HepG2 (cell line): ENCODE results near the gene PCDHB14. TPM values are rescaled to one million over a fixed set of nuclear protein-coding genes. Genes with fewer than 3 reads are reported as not detected.

Experiments used
- ATAC-seq: fragments of 200-7000 bp; cut with Tn5 transposase; 3 replicates; pipeline ENCODE4 v1.9.1; 2020; ENCODE audit warnings: mild to moderate bottlenecking, moderate library complexity
- BruUV-seq: library from RNA; stranded (reverse); fragments of 400-500 nt; replicated peaks from 2 replicates; lab custom pipeline; 2021; lab: Mats Ljungman, UMichigan
- CTCF ChIA-PET: fragments of 300-600 bp; formaldehyde crosslinking; extraction: SDS; loops from one replicate; lab custom pipeline; 2021; ENCODE audit warnings: low total read pairs, inconsistent platforms, low intra/inter-chr PET ratio; lab: Yijun Ruan, JAX
- POLR2A ChIA-PET: fragments of 350-600 bp; sonication (Branson Sonifier 250); formaldehyde crosslinking; loops from one replicate; lab custom pipeline; 2020; ENCODE audit warnings: antibody characterized with exemption, inconsistent platforms; lab: Yijun Ruan, JAX
- DNase-seq: peaks from one replicate; pipeline ENCODE4 v3.0.0-alpha.2; 2015; ENCODE audit warnings: low spot score
- FAIRE-seq: peaks from 3 replicates; lab custom pipeline; 2011; peaks lifted over from hg19 to GRCh38; lab: Jason Lieb, UNC
- H2AFZ ChIP-seq: one replicate; pipeline ENCODE4 v1.6.1; 2011; ENCODE audit warnings: low read length, inconsistent platforms
- H3K27ac ChIP-seq: fragments of 300-600 bp; 3 replicates; pipeline ENCODE4 v1.8.0; 2011; ENCODE audit warnings: mixed run types, mild to moderate bottlenecking, mixed read lengths, low read length, inconsistent platforms; ENCODE audit not compliant: insufficient read depth; ENCODE audit errors: extremely low read length
- H3K27me3 ChIP-seq, 2 experiments: fragments of 200-600 bp in 1 of 2; 2 replicates in 1 of 2; 3 replicates in 1 of 2; pipeline versions ENCODE4 v1.6.0 to v1.8.0; 2011; ENCODE audit warnings: low read length in 2 of 2, mild to moderate bottlenecking in 2 of 2, moderate library complexity in 2 of 2, inconsistent platforms in 1 of 2; ENCODE audit not compliant: insufficient read depth in 2 of 2, control insufficient read depth in 1 of 2
- H3K36me3 ChIP-seq, 2 experiments: fragments of 200-600 bp in 1 of 2; replicated peaks in 1 of 2; 2 replicates in 1 of 2; 3 replicates in 1 of 2; pipeline versions ENCODE4 v1.5.1 to v1.8.0; 2011; ENCODE audit warnings: low read length in 2 of 2, inconsistent platforms in 1 of 2; ENCODE audit not compliant: insufficient read depth in 2 of 2, control insufficient read depth in 1 of 2
- H3K4me1 ChIP-seq: 2 replicates; pipeline ENCODE4 v1.5.1; 2012; ENCODE audit warnings: low read length, inconsistent platforms; ENCODE audit not compliant: insufficient read depth
- H3K4me2 ChIP-seq: 2 replicates; pipeline ENCODE4 v1.6.0; 2011; ENCODE audit warnings: low read depth, low read length, inconsistent platforms
- H3K4me3 ChIP-seq, 3 experiments: fragments of 200-600 bp in 1 of 3; sonication (generic), shearing (Covaris generic) in 1 of 3; replicated peaks in 1 of 3; 2 replicates each; pipeline ENCODE4 v1.5.1; 2011 to 2016; ENCODE audit warnings: low read length in 3 of 3, inconsistent platforms in 2 of 3, low read depth in 2 of 3, mild to moderate bottlenecking in 2 of 3, control low read depth in 1 of 3, mixed read lengths in 1 of 3; ENCODE audit not compliant: insufficient read depth in 1 of 3
- H3K79me2 ChIP-seq: one replicate; pipeline ENCODE4 v1.6.1; 2011; ENCODE audit warnings: low read length, inconsistent platforms; ENCODE audit not compliant: insufficient read depth
- H3K9ac ChIP-seq: 2 replicates; pipeline ENCODE4 v1.6.0; 2011; ENCODE audit warnings: mild to moderate bottlenecking, low read depth, low read length, inconsistent platforms; ENCODE audit not compliant: insufficient read depth
- H3K9me3 ChIP-seq: 2 replicates; pipeline ENCODE4 v1.5.1; 2012; ENCODE audit warnings: mild to moderate bottlenecking, low read length
- H4K20me1 ChIP-seq: 2 replicates; pipeline ENCODE4 v1.6.0; 2011; ENCODE audit warnings: inconsistent platforms, mild to moderate bottlenecking, low read length, moderate library complexity; ENCODE audit not compliant: insufficient read depth
- KLF6 ChIP-seq: IDR thresholded peaks from 2 replicates; pipeline ENCODE4 v1.8.0; 2016; ENCODE audit warnings: missing biosample characterization, missing genetic modification reagents
- NPAS2 ChIP-seq: sonication (generic); formaldehyde crosslinking; IDR thresholded peaks from 2 replicates; pipeline ENCODE4 v1.8.0; 2022; ENCODE audit warnings: mild to moderate bottlenecking, missing genetic modification reagents, borderline replicate concordance
- REL ChIP-seq: sonication (generic); formaldehyde crosslinking; conservative IDR thresholded peaks from 2 replicates; pipeline ENCODE4 v1.8.0; 2022; ENCODE audit warnings: mild to moderate bottlenecking, missing genetic modification reagents, moderate library complexity
- SRF ChIP-seq: IDR thresholded peaks from 2 replicates; pipeline ENCODE4 v1.6.1; 2011; ENCODE audit warnings: mild to moderate bottlenecking, low read depth, low read length, moderate library complexity
- ZNF10 ChIP-seq: sonication (generic); formaldehyde crosslinking; IDR thresholded peaks from 2 replicates; pipeline ENCODE4 v1.4.0; 2020; ENCODE audit warnings: mild to moderate bottlenecking, low read depth, missing genetic modification reagents, borderline replicate concordance
- ZNF3 ChIP-seq: IDR thresholded peaks from 2 replicates; pipeline ENCODE4 v1.7.0; 2017; ENCODE audit warnings: inconsistent platforms
- ZNF33A ChIP-seq: sonication (generic); formaldehyde crosslinking; IDR thresholded peaks from 2 replicates; pipeline ENCODE4 v1.5.1; 2020; ENCODE audit warnings: missing genetic modification reagents, mild to moderate bottlenecking, moderate library complexity, borderline replicate concordance
- in situ Hi-C: cut with HindIII; loops from 2 replicates; pipeline ENCODE4 v1.10.0; 2017; ENCODE audit warnings: low pct_unique_long_range_greater_than_20kb; ENCODE audit not compliant: extremely low pct_ligation_motif_present
- intact Hi-C: fragments of 100-400 bp; cut with micrococcal nuclease; formaldehyde crosslinking; loops from one replicate; pipeline ENCODE4 v1.10.0; 2022; ENCODE audit not compliant: unreplicated experiment
- polyA plus RNA-seq, 8 experiments: library from polyadenylated mRNA; depleted of rRNA in 3 of 8; stranded (reverse) in 7 of 8; unstranded in 1 of 8; fragments of >200 nt; fragmentation: Illumina TruSeq in 4 of 8; extraction: Trizol in 4 of 8; gene quantifications; 2 replicates each; pipeline versions ENCODE4 v1.2.1 to v1.2.3, GENCODE V29; 2011 to 2016; ENCODE audit warnings: low read depth in 4 of 8, missing spikeins in 1 of 8, mixed read lengths in 1 of 8; ENCODE audit not compliant: insufficient read depth in 1 of 8
- total RNA-seq, 5 experiments: library from RNA; depleted of rRNA; stranded (reverse); fragments of >200 nt; fragmentation: Illumina TruSeq; extraction: Trizol; gene quantifications; 2 replicates each; pipeline ENCODE4 v1.2.3, GENCODE V29; 2016; ENCODE audit warnings: low read depth in 1 of 5
- TF ChIP-seq, protein P1 (sequence below): sonication (generic); formaldehyde crosslinking; IDR thresholded peaks from 2 replicates; pipeline ENCODE4; 2020; ENCODE audit warnings: missing genetic modification reagents, mild to moderate bottlenecking, borderline replicate concordance
- TF ChIP-seq, protein P2 (sequence below): sonication (generic); formaldehyde crosslinking; IDR thresholded peaks from 2 replicates; pipeline ENCODE4 v1.4.0; 2020; ENCODE audit warnings: missing genetic modification reagents
- TF ChIP-seq, protein P3 (sequence below): sonication (generic); formaldehyde crosslinking; IDR thresholded peaks from 2 replicates; pipeline ENCODE4 v1.4.0; 2020; ENCODE audit warnings: missing genetic modification reagents, low read depth, mild to moderate bottlenecking, borderline replicate concordance
- TF ChIP-seq, protein P4 (sequence below): sonication (generic); formaldehyde crosslinking; IDR thresholded peaks from 2 replicates; pipeline ENCODE4 v1.5.0; 2020; ENCODE audit warnings: mild to moderate bottlenecking, missing genetic modification reagents, borderline replicate concordance

PCDHB14 gene
- total and polyA plus RNA-seq, 2 of the 13 experiments (the other 11 are each of a cell fraction or from before 2014, with no cell fraction given) = 0.37 to 0.40 TPM

DNA sequence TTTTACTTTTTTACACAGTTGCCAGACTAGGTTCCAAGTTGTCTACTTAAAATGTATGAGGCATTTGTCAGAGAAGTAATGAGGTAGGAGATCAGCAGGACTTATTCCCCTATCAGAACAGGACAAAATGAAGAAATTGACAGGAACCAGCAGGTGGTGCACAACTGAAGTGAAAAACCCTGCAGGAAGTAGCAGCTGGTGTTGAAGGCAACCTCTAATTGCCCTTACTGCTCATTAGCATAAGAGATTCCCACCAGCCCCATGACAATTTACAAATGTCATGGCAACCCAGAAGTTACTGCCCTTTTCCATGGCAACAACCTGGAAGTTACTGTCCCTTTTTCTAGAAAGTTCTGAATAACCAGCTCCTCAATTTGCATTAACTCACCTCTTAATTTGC is 27.4 kb downstream of the PCDHB14 start:
- DNase-seq = no peak
- POLR2A ChIA-PET = no interaction called here
- intact Hi-C loops = no loop called here
- in situ Hi-C loops = loop anchor here (25.0 kb wide), 1 partner anchor 488 kb away; no protein-coding TSS in a partner anchor
- Histone ChIP-seq H3K79me2 (no peaks in the 10 kb centered on the region), H3K27me3 (no peaks in the 10 kb centered on the region; a peak in 1 of 5 replicates), H3K4me3 (no peak overlapping the region), H3K9me3 (peaks cover 90% of the 10 kb centered on the region), H2AFZ (no peak overlapping the region), H3K36me3 (no peaks in the 10 kb centered on the region), H3K4me1 (no peaks in the 10 kb centered on the region), H3K27ac (no peak overlapping the region), H3K9ac (no peak overlapping the region), H4K20me1 (no peaks in the 10 kb centered on the region), H3K4me2 (no peak overlapping the region)
- CTCF ChIA-PET = no interaction called here
- BruUV-seq = no TSS peak
- ATAC-seq = no peak
- no peak for FAIRE-seq
- TF ChIP-seq SRF (no peak), ZNF3 (CRISPR knock-in tag) (no peak), NPAS2 (CRISPR knock-in tag) (no peak), ZNF10 (CRISPR knock-in tag) (no peak), KLF6 (CRISPR knock-in tag) (no peak), ZNF33A (CRISPR knock-in tag) (no peak), REL (CRISPR knock-in tag) (no peak)
- TF ChIP-seq, protein P1, sequence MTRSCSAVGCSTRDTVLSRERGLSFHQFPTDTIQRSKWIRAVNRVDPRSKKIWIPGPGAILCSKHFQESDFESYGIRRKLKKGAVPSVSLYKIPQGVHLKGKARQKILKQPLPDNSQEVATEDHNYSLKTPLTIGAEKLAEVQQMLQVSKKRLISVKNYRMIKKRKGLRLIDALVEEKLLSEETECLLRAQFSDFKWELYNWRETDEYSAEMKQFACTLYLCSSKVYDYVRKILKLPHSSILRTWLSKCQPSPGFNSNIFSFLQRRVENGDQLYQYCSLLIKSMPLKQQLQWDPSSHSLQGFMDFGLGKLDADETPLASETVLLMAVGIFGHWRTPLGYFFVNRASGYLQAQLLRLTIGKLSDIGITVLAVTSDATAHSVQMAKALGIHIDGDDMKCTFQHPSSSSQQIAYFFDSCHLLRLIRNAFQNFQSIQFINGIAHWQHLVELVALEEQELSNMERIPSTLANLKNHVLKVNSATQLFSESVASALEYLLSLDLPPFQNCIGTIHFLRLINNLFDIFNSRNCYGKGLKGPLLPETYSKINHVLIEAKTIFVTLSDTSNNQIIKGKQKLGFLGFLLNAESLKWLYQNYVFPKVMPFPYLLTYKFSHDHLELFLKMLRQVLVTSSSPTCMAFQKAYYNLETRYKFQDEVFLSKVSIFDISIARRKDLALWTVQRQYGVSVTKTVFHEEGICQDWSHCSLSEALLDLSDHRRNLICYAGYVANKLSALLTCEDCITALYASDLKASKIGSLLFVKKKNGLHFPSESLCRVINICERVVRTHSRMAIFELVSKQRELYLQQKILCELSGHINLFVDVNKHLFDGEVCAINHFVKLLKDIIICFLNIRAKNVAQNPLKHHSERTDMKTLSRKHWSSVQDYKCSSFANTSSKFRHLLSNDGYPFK = no peak
- TF ChIP-seq, protein P2, sequence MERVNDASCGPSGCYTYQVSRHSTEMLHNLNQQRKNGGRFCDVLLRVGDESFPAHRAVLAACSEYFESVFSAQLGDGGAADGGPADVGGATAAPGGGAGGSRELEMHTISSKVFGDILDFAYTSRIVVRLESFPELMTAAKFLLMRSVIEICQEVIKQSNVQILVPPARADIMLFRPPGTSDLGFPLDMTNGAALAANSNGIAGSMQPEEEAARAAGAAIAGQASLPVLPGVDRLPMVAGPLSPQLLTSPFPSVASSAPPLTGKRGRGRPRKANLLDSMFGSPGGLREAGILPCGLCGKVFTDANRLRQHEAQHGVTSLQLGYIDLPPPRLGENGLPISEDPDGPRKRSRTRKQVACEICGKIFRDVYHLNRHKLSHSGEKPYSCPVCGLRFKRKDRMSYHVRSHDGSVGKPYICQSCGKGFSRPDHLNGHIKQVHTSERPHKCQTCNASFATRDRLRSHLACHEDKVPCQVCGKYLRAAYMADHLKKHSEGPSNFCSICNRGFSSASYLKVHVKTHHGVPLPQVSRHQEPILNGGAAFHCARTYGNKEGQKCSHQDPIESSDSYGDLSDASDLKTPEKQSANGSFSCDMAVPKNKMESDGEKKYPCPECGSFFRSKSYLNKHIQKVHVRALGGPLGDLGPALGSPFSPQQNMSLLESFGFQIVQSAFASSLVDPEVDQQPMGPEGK = no peak
- TF ChIP-seq, protein P3, sequence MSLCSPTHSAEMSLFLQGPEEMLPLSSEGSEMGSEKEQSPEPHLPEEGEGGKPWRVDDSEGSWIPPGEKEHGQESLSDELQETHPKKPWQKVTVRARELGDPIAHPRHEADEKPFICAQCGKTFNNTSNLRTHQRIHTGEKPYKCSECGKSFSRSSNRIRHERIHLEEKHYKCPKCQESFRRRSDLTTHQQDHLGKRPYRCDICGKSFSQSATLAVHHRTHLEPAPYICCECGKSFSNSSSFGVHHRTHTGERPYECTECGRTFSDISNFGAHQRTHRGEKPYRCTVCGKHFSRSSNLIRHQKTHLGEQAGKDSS (CRISPR knock-in tag) = no peak
- TF ChIP-seq, protein P4, sequence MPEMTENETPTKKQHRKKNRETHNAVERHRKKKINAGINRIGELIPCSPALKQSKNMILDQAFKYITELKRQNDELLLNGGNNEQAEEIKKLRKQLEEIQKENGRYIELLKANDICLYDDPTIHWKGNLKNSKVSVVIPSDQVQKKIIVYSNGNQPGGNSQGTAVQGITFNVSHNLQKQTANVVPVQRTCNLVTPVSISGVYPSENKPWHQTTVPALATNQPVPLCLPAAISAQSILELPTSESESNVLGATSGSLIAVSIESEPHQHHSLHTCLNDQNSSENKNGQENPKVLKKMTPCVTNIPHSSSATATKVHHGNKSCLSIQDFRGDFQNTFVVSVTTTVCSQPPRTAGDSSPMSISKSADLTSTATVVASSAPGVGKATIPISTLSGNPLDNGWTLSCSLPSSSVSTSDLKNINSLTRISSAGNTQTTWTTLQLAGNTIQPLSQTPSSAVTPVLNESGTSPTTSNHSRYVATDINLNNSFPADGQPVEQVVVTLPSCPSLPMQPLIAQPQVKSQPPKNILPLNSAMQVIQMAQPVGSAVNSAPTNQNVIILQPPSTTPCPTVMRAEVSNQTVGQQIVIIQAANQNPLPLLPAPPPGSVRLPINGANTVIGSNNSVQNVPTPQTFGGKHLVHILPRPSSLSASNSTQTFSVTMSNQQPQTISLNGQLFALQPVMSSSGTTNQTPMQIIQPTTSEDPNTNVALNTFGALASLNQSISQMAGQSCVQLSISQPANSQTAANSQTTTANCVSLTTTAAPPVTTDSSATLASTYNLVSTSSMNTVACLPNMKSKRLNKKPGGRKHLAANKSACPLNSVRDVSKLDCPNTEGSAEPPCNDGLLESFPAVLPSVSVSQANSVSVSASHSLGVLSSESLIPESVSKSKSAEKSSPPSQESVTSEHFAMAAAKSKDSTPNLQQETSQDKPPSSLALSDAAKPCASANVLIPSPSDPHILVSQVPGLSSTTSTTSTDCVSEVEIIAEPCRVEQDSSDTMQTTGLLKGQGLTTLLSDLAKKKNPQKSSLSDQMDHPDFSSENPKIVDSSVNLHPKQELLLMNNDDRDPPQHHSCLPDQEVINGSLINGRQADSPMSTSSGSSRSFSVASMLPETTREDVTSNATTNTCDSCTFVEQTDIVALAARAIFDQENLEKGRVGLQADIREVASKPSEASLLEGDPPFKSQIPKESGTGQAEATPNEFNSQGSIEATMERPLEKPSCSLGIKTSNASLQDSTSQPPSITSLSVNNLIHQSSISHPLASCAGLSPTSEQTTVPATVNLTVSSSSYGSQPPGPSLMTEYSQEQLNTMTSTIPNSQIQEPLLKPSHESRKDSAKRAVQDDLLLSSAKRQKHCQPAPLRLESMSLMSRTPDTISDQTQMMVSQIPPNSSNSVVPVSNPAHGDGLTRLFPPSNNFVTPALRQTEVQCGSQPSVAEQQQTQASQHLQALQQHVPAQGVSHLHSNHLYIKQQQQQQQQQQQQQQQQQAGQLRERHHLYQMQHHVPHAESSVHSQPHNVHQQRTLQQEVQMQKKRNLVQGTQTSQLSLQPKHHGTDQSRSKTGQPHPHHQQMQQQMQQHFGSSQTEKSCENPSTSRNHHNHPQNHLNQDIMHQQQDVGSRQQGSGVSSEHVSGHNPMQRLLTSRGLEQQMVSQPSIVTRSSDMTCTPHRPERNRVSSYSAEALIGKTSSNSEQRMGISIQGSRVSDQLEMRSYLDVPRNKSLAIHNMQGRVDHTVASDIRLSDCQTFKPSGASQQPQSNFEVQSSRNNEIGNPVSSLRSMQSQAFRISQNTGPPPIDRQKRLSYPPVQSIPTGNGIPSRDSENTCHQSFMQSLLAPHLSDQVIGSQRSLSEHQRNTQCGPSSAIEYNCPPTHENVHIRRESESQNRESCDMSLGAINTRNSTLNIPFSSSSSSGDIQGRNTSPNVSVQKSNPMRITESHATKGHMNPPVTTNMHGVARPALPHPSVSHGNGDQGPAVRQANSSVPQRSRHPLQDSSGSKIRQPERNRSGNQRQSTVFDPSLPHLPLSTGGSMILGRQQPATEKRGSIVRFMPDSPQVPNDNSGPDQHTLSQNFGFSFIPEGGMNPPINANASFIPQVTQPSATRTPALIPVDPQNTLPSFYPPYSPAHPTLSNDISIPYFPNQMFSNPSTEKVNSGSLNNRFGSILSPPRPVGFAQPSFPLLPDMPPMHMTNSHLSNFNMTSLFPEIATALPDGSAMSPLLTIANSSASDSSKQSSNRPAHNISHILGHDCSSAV (CRISPR knock-in tag) = no peak
